ENCODE results near the gene ZNF500.

DNA sequence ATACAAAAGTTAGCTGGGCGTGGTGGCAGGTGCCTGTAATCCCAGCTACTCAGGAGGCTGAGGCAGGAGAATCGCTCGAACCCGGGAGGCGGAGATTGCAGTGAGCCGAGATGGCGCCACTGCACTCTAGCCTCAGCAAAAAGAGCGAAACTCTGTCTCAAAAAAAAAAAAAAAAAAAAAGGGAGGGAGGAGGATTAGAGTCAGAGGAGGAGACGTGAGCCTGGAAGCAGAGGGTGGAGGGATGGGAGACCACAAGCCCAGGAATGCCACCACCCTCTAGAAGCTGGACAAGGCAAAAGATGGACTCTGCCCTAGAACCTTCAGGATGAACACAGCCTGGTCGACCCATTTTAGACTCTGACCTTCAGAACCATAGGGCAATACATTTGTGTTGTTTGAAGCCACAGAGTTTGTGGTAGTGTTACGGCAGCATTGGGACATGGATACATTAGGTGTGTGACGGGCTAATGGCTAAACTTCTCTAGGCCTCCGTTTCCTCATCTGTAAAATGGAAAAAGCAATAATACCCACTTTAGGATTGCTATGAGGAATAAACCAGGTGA, 26.1 kb upstream of the ZNF500 start:
- TF ChIP-seq, protein P1, sequence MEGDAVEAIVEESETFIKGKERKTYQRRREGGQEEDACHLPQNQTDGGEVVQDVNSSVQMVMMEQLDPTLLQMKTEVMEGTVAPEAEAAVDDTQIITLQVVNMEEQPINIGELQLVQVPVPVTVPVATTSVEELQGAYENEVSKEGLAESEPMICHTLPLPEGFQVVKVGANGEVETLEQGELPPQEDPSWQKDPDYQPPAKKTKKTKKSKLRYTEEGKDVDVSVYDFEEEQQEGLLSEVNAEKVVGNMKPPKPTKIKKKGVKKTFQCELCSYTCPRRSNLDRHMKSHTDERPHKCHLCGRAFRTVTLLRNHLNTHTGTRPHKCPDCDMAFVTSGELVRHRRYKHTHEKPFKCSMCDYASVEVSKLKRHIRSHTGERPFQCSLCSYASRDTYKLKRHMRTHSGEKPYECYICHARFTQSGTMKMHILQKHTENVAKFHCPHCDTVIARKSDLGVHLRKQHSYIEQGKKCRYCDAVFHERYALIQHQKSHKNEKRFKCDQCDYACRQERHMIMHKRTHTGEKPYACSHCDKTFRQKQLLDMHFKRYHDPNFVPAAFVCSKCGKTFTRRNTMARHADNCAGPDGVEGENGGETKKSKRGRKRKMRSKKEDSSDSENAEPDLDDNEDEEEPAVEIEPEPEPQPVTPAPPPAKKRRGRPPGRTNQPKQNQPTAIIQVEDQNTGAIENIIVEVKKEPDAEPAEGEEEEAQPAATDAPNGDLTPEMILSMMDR (IDR thresholded peaks at IDR 0.05; ENCODE audit: insufficient read depth, low read length, poor library complexity, severe bottlenecking) = no peak
- TF ChIP-seq EZH2phosphoT487 (conservative IDR thresholded peaks at IDR 0.05; ENCODE audit: low read length) = no peak

Measured in SU-DHL-6 (cell line).